Stimulated activated naive CD4-positive, alpha-beta T cell (primary cell): ENCODE data around the gene RBCK1.
"Not testable (repeated sequence)": the region's sequence is repeated elsewhere in the genome, so short reads cannot be mapped to it uniquely, and the experiment has no call there.

Experiments used
- DNase-seq, 6 experiments: peaks; one replicate each; lab custom pipeline; 2025; lab: John Stamatoyannopoulos, UW

Gene RBCK1

GRCh38 chr20:376089-376488, 32.0 kb upstream of the RBCK1 start:
- DNase-seq = no peak

- DNase-seq = no peak
Observed at GRCh38 chr20:376750-377149, 31.3 kb upstream of the RBCK1 start.

GRCh38 chr20:377578-377977, 30.5 kb upstream of the RBCK1 start:
- not testable (repeated sequence) for DNase-seq

DNA sequence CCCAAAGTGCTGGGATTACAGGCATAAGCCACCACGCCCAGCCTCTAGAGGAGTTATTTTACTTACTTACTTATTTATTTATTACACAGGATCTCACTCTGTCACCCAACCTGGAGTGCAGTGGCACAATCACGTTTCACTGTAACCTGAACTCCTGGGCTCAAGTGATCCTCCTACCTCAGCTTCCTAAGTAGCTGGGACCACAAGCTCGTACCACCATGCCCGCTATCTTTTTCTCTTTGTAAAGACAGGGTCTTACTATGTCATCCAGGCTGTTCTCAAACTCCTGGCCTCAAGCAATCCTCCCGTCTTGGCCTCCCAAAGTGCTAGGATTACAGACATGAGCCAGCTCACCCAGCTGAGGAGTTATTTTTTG, 29.1 kb upstream of the RBCK1 start:
- DNase-seq = no peak

- DNase-seq = peak; percentile 11 to 52 (median 36)
Observed at GRCh38 chr20:380763-381580, 27.1 kb upstream of the RBCK1 start.

GRCh38 chr20:381581-382290, 26.4 kb upstream of the RBCK1 start:
- DNase-seq = peak; percentile 47 to 67 (median 59)

DNA sequence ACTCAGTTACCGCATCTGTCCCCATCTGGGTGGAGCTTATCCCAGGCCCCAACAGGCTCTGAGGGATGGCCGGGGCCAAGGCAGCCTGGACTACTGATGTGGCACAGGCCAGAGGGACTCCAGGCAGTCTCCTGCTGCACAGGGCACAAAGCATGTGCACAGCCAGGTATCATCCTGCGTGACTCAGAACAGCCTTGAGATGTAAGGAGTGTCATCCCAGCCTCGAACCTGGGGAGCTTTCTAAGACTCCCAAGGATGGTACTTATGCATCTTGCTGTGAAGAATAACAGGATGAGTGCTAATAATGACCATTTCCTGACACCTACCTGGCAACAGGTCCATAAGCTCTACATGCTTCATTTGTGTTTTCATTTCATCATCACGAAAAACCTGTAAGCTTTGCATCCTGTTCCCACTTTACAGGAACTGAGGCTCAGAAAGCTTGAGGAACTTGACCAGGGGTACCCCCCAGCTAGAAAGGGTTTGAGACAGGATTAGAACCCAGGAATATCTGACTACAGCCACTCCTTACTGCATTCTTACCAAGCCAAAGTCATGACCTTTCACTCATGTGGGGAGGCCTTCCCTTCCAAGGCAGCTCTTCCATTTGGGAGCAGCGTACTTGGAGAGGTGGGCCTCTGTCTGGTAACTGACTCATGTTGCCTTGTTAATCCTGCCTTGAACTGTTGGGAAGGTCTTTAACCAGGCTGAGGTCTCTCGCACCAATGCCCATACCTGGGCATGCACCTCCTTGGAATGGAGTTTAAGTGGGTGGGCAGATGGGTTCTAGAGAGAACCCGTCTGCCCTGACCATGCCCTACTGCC, 25.6 kb upstream of the RBCK1 start:
- no peak for DNase-seq

GRCh38 chr20:383889-384288, 24.2 kb upstream of the RBCK1 start:
- DNase-seq = no peak

- no peak for DNase-seq
Observed at GRCh38 chr20:384723-385122, 23.4 kb upstream of the RBCK1 start.

- no peak for DNase-seq
Observed at GRCh38 chr20:385448-385847, 22.7 kb upstream of the RBCK1 start.

- DNase-seq = not testable (repeated sequence)
Observed at GRCh38 chr20:386634-387033, 21.5 kb upstream of the RBCK1 start.

- DNase-seq = no peak
Observed at GRCh38 chr20:387520-387919, 20.6 kb upstream of the RBCK1 start.

DNA sequence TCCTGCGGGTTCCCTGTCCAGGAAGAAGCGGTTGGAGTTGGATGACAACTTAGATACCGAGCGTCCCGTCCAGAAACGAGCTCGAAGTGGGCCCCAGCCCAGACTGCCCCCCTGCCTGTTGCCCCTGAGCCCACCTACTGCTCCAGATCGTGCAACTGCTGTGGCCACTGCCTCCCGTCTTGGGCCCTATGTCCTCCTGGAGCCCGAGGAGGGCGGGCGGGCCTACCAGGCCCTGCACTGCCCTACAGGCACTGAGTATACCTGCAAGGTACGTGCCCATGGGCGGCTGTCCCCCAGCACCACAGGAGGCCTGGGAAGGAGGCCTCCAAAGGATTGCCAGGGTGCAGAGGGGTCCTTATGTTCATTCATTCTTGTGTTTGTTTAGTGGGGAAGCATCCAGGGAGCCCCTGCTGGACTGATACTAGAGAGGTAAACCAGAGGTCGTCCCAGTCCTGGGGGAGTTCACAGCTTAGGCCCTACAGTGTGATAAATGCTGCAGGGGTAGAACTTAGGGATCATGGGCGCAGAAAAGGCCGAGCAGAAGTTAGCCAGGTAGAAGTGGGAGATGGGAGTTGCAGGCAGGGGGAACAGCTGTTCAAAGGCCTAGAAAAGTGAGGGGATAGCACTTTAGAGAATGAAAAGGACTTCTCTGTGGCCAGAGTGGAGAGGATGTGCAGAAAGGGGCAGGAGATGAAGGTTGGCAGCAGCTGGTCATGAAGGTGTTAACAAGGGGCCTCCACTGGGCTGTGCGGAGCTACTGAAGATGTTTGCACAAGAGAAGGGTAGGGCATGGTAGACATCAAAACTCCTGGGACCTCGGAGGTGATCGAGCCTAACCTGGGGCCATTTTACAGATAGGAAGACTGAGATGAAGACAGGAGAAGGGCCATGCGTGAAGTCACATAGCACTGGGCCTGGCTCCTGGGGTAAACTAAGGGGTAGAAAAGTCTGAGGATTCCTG, 19.8 kb upstream of the RBCK1 start:
- no peak for DNase-seq

- DNase-seq = no peak
Observed at GRCh38 chr20:389220-389619, 18.9 kb upstream of the RBCK1 start.

GRCh38 chr20:391041-391711, 16.9 kb upstream of the RBCK1 start:
- DNase-seq = no peak

GRCh38 chr20:393296-393695, 14.8 kb upstream of the RBCK1 start:
- DNase-seq = not testable (repeated sequence)

GRCh38 chr20:396252-396618, 11.9 kb upstream of the RBCK1 start:
- no peak for DNase-seq

DNA sequence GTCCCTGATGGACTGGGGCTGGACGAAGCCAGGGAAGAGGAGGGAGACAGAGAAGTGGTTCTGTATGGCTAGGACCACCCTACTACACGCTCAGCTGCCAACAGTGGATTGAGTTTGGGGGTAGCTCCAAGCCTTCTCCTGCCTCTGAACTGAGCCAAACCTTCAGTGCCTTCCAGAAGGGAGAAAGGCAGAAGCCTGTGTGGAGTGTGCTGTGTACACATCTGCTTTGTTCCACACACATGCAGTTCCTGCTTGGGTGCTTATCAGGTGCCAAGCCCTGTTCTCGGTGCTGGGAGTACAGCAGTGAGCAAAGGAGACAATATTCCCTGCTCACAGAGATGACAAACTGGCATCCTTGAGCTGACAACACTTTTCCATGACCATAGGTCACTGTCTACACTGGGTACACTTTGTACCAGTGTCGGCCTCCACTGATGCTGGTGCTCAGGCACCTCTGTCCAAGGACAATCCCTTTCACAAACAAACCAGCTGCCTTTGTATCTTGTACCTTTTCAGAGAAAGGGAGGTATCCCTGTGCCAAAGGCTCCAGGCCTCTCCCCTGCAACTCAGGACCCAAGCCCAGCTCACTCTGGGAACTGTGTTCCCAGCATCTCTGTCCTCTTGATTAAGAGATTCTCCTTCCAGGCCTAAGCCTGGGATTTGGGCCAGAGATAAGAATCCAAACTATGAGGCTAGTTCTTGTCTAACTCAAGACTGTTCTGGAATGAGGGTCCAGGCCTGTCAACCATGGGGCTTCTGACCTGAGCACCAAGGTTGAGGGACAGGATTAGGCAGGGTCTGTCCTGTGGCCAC, 11.3 kb upstream of the RBCK1 start:
- DNase-seq = no peak

DNA sequence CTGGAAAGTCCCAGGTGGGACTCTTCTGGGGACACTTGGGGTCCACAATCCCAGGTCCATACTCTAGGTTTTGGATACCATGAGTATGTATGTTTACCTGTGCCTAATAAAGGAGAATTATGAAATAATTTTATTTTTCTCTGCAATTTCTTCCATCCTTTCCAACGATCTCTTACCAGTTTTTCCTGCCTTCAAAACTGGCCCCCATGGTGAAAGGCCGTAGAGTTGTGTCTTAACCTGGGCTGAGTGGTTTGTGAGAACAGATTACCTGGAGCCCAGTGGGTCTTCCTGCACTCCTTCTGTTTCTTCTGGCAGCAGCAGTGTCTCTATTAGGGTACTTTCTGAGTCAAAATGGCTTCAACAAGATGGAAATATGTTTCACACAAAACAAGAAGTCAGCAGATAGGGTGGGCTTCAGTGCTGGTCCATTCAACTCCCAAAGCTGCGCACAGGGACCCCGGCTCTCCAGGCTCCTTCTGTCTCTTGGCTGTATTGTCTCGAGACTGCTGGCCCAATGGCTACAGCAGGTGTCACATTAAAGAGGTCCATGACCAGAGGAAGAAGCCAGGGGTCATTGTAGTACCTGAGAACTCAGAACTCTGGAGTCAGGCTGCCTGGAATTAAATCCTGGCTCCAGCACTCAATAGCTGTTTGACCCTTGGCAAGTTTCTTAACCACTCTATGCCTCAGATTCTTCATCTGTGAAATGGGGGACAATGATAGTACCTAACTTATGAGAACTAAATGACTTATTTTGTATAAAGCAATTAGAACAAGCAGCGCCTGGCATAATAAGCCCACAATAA, 10.5 kb upstream of the RBCK1 start:
- no peak for DNase-seq
